ENCODE measurements around the gene KRTAP3-3. TPM values are rescaled to one million over a fixed set of nuclear protein-coding genes. Genes with fewer than 3 reads are reported as not detected.

KRTAP3-3 gene
- total and polyA plus RNA-seq, 2 of the 4 experiments (the other 2 are of a cell fraction) = not detected

GRCh38 chr17:40996829-40997228, 2.9 kb upstream of the KRTAP3-3 start:
- Histone ChIP-seq H3K9ac (ENCODE audit: low read depth, low read length) (no peak overlapping the region), H3K27ac (ENCODE audit: insufficient read depth, low read length) (no peak overlapping the region), H3K4me3 (ENCODE audit: insufficient read depth, low read depth, low read length) (no peak overlapping the region), H3K27me3 (ENCODE audit: control insufficient read depth, insufficient read depth, low read length) (no peaks in the 10 kb centered on the region), H3K36me3 (ENCODE audit: control insufficient read depth, insufficient read depth, low read length) (no peaks in the 10 kb centered on the region), H3K4ac (ENCODE audit: low read depth, low read length) (no peak overlapping the region), H3K9me3 (ENCODE audit: control insufficient read depth, insufficient read depth, low read length) (no peaks in the 10 kb centered on the region), H2BK20ac (ENCODE audit: low read depth, low read length) (no peak overlapping the region), H2BK15ac (ENCODE audit: low read depth, low read length) (no peak overlapping the region), H3K79me1 (ENCODE audit: low read depth in 1 of 2, low read length in 2 of 2) (no peaks in the 10 kb centered on the region), H4K91ac (ENCODE audit: insufficient read depth, low read depth, low read length) (no peak overlapping the region), H3K4me1 (ENCODE audit: control insufficient read depth, insufficient read depth, low read length) (no peaks in the 10 kb centered on the region), H3K23ac (ENCODE audit: low read depth, low read length) (no peak overlapping the region), H2BK120ac (ENCODE audit: low read depth, low read length) (no peak overlapping the region), H3K56ac (ENCODE audit: extremely low read depth, insufficient read depth, low read length) (no peak overlapping the region), H3K4me2 (ENCODE audit: low read depth, low read length) (no peak overlapping the region), H4K8ac (ENCODE audit: low read depth in 2 of 2, low read length in 2 of 2) (no peak overlapping the region), H2BK5ac (ENCODE audit: low read depth, low read length, poor library complexity, severe bottlenecking) (no peak overlapping the region), H3K18ac (ENCODE audit: low read depth, low read length) (no peak overlapping the region), H2AK9ac (replicated peaks; ENCODE audit: low read depth, low read length, poor library complexity) (no peak overlapping the region), H3K14ac (replicated peaks; ENCODE audit: low read depth, low read length) (no peak overlapping the region), H2AK5ac (ENCODE audit: low read depth, low read length) (no peak overlapping the region), H2AFZ (replicated peaks; ENCODE audit: low read length, poor library complexity) (no peak overlapping the region), H3K9me1 (ENCODE audit: insufficient read depth, low read length) (no peaks in the 10 kb centered on the region), H4K5ac (ENCODE audit: low read depth, low read length) (no peak overlapping the region), H4K20me1 (ENCODE audit: insufficient read depth, low read length) (no peaks in the 10 kb centered on the region)
- TF ChIP-seq MXI1 (IDR thresholded peaks at IDR 0.05; ENCODE audit: borderline replicate concordance, low read depth, low read length) (no peak), MAFK (IDR thresholded peaks at IDR 0.05; ENCODE audit: low read depth, low read length) (no peak), NFE2L2 (IDR thresholded peaks at IDR 0.05; ENCODE audit: low read depth, low read length) (no peak), BHLHE40 (IDR thresholded peaks at IDR 0.05; ENCODE audit: low read depth, low read length) (no peak), FOS (IDR thresholded peaks at IDR 0.05; ENCODE audit: low read depth, low read length) (no peak), SMC3 (IDR thresholded peaks at IDR 0.05; ENCODE audit: low read depth, low read length) (no peak), ELK1 (IDR thresholded peaks at IDR 0.05; ENCODE audit: borderline replicate concordance, low read depth, low read length) (no peak)
- CTCF ChIA-PET = no interaction called here
- POLR2A ChIA-PET (ENCODE audit: unreplicated experiment) = no interaction called here
- no peak for DNase-seq
- in situ Hi-C loops (cut with MboI; ENCODE audit: low sequenced_read_pairs) (no loop called here), dilution Hi-C loops (cut with HindIII; ENCODE audit: low sequenced_read_pairs, unreplicated experiment) (no loop called here), intact Hi-C loops (cut with micrococcal nuclease) (no loop called here)
- BruUV-seq (replicated peaks) = no TSS peak
- WGBS, 2 experiments (ENCODE audit: extremely low coverage in 2 of 2, insufficient read length in 1 of 2) = no CpG with 5 or more reads among the region's 4 CpGs
- ATAC-seq (ENCODE audit: low read depth) = no peak
